ACC112 (cell line): ENCODE results near the gene HMOX1.

Source experiments
- H2AFZ ChIP-seq: fragments of 200-600 bp; sonication (generic); one replicate; pipeline ENCODE4 v1.6.0; 2017; ENCODE audit warnings: antibody characterized with exemption, low read length; ENCODE audit not compliant: unreplicated experiment
- H3K27ac ChIP-seq: fragments of 200-600 bp; sonication (generic); 2 replicates; pipeline ENCODE4 v1.5.1; 2014; ENCODE audit warnings: low read depth, mild to moderate bottlenecking, antibody characterized with exemption, low read length, moderate library complexity
- H3K27me3 ChIP-seq: fragments of 200-600 bp; sonication (generic); 2 replicates; pipeline ENCODE4 v1.6.1; 2014; ENCODE audit warnings: mild to moderate bottlenecking, antibody characterized with exemption, low read length, moderate library complexity, mixed read lengths; ENCODE audit not compliant: insufficient read depth
- H3K36me3 ChIP-seq: fragments of 200-600 bp; sonication (generic); 2 replicates; pipeline ENCODE4 v1.6.1; 2016; ENCODE audit warnings: mild to moderate bottlenecking, antibody characterized with exemption, low read length, moderate library complexity, mixed read lengths; ENCODE audit not compliant: insufficient read depth
- H3K4me1 ChIP-seq: fragments of 200-600 bp; sonication (generic); one replicate; pipeline ENCODE4 v1.6.1; 2016; ENCODE audit warnings: low read length, mixed read lengths; ENCODE audit not compliant: insufficient read depth, unreplicated experiment, control insufficient read depth
- H3K4me3 ChIP-seq: fragments of 200-600 bp; sonication (generic); 2 replicates; pipeline ENCODE4 v1.5.1; 2014; ENCODE audit warnings: mild to moderate bottlenecking, low read depth, low read length
- H3K79me2 ChIP-seq: fragments of 200-600 bp; sonication (generic); one replicate; pipeline ENCODE4 v1.6.0; 2016; ENCODE audit warnings: low read length; ENCODE audit not compliant: control insufficient read depth, unreplicated experiment, insufficient read depth

Gene HMOX1

DNA sequence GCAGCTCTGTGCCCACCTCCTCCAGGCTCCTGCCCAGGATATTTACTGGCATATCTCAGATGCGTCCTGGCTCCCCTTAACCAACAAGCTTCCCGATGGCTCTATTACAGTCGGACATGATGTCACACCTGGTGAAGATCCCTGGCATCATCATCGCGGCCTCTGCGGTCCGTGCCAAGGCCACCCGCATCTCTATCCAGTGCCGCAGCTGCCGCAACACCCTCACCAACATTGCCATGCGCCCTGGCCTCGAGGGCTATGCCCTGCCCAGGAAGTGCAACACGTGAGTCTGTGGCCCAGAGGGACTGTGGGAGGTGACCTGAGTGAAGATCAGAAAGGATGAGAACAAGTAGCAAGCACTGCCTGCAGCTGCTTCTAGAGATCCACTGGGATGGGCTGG lies 25.5 kb downstream of the HMOX1 start:
- Histone ChIP-seq H3K4me3 (no peak overlapping the region), H3K79me2 (peaks cover 3% of the 10 kb centered on the region), H3K27ac (no peak overlapping the region), H3K4me1 (peaks cover 4% of the 10 kb centered on the region), H2AFZ (no peak overlapping the region), H3K36me3 (no peaks in the 10 kb centered on the region), H3K27me3 (no peaks in the 10 kb centered on the region)

DNA sequence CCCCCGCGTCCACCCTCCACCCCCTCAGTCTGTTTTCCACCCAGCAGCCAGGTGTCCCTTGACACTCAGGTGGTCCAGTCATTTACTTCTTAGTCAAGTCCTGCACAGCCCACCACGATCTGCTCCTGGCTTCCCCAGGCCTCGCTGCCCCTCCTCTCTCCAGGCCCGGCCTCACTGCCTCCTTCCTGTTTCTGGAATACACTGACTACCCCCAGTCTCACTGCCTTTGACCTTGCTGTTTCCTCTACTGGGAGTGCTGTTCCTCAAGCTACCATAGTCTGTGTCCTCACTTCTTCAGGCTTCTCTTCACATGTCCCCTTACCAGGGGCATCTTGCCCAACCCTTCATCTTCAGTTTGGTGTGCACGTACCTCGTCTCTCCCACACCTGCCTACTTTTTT lies 26.5 kb downstream of the HMOX1 start:
- Histone ChIP-seq H3K27ac (no peak overlapping the region), H3K36me3 (no peaks in the 10 kb centered on the region), H3K4me1 (no peaks in the 10 kb centered on the region), H3K4me3 (no peak overlapping the region), H3K79me2 (no peaks in the 10 kb centered on the region), H2AFZ (no peak overlapping the region), H3K27me3 (no peaks in the 10 kb centered on the region)

DNA sequence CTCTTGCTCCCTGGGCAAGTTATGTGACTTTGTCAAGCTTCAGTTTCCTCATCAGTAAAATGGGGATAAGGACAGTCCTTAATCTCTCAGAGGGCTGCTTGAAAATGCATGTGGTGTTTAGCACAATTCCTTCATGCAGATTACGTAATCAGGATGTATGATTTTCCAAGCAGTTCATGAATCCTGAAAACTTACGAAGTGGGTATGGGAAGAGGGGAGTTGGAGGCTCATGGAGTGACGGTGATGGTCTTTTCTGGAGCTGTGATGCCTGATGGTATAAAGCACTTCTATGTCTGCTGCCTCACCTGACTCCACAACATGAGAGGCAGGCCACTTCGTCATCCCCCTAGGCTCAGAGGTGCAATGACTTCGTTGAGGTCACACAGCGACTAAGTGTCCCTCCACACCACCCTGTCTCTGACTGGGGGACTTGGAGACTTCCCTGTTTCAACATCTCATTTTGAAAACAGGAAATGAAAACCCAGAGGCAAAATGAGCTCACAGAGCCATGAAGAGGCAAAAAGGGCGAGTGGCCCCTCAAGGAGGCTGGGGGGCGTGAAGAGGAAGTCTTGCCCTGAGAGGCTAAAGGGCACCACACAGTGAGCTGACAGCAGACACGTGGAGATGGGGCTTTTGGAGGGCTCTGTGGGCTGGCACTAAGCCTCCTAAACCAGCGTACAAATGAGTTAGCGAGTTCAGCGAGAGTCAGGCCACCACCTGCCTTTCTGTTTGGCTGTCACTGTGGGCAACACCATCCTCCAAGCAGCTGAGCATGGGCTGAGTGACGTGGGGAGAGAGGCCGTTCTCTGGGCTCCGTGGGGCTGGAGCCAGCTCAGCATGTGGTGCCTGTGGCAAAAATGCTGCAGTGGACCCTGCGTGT lies 29.1 kb downstream of the HMOX1 start:
- Histone ChIP-seq H3K79me2 (no peaks in the 10 kb centered on the region), H2AFZ (no peak overlapping the region), H3K36me3 (no peaks in the 10 kb centered on the region), H3K4me3 (no peak overlapping the region), H3K27ac (no peak overlapping the region), H3K4me1 (no peaks in the 10 kb centered on the region), H3K27me3 (no peaks in the 10 kb centered on the region)

DNA sequence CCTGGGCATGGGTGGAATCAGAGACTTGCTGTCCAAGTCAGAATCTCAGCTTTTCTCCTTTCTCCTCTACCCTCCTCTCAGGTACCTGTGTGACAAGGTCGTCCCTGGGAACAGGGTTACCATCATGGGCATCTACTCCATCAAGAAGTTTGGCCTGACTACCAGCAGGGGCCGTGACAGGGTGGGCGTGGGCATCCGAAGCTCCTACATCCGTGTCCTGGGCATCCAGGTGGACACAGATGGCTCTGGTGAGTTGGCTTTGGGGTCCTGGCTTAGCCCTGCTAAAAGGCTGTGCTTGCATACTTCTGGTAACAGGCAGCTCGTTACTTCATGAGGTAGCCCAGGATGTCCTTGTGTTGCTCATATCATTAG lies 29.8 kb downstream of the HMOX1 start:
- Histone ChIP-seq H3K4me1 (no peaks in the 10 kb centered on the region), H3K27ac (no peak overlapping the region), H3K4me3 (no peak overlapping the region), H3K36me3 (no peaks in the 10 kb centered on the region), H3K79me2 (no peaks in the 10 kb centered on the region), H3K27me3 (no peaks in the 10 kb centered on the region), H2AFZ (no peak overlapping the region)

DNA sequence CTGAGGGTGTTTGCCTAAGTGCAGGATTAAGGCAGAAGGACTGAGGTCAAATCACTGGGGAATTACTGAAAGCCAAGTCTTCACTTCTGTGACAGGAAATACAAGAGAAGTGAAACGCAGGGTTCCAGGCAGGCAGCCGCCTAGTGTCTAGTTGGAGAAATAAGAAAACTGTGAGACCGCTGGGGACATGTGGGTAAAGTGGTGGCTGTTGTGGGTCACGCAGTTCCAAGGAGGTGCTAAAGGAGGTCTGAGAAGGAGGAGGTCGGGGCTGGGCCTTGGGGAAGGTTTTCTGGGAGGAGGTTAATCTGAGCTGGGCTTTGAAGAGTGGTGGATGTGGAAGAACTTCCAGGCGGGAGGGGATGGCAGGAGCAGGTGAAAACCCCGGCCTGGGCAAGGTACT lies 30.2 kb downstream of the HMOX1 start:
- Histone ChIP-seq H3K4me3 (no peak overlapping the region), H3K79me2 (no peaks in the 10 kb centered on the region), H3K36me3 (no peaks in the 10 kb centered on the region), H3K27ac (no peak overlapping the region), H2AFZ (no peak overlapping the region), H3K4me1 (no peaks in the 10 kb centered on the region), H3K27me3 (no peaks in the 10 kb centered on the region)

DNA sequence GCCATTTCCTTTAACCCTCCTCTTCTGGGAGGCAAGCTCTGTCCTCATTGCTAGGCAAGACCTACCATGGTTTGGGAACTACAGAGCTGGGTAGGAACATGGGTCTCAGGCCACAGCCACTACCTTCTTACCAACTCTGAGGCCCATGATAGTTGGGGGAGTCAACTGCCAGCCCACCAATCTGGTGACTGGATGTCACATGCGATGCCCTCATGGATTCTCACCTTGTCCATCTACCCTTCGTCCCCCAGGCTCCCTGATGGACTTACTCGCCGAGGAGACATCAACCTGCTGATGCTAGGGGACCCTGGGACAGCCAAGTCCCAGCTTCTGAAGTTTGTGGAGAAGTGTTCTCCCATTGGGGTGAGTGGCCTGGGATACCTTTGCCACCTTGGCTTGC lies 32.7 kb downstream of the HMOX1 start:
- Histone ChIP-seq H3K4me3 (no peak overlapping the region), H3K79me2 (no peaks in the 10 kb centered on the region), H3K27ac (no peak overlapping the region), H3K27me3 (no peaks in the 10 kb centered on the region), H2AFZ (no peak overlapping the region), H3K36me3 (no peaks in the 10 kb centered on the region), H3K4me1 (no peaks in the 10 kb centered on the region)

DNA sequence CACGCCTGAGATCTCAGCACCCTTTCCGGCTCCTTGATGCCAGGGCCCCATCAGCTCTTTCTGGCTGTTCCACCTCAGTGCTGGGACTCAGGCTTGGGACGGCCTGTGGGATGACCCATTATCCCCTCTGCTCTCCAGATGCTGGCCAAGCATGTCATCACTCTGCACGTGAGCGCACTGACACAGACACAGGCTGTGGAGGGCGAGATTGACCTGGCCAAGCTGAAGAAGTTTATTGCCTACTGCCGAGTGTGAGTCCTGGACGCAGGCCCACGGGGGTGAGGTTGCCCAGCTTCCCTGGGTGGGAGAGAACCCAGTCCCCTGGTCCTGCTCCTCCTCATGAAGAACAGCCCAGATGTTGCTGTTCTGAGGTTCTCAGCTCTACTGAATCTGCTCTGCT lies 36.7 kb downstream of the HMOX1 start:
- Histone ChIP-seq H3K27ac (peak overlapping the region; percentile 37; the same call in 1 of the 2 replicates), H2AFZ (no peak overlapping the region), H3K4me1 (no peaks in the 10 kb centered on the region), H3K36me3 (no peaks in the 10 kb centered on the region; the same call in 1 of the 2 replicates), H3K4me3 (no peak overlapping the region), H3K27me3 (no peaks in the 10 kb centered on the region), H3K79me2 (no peaks in the 10 kb centered on the region)

DNA sequence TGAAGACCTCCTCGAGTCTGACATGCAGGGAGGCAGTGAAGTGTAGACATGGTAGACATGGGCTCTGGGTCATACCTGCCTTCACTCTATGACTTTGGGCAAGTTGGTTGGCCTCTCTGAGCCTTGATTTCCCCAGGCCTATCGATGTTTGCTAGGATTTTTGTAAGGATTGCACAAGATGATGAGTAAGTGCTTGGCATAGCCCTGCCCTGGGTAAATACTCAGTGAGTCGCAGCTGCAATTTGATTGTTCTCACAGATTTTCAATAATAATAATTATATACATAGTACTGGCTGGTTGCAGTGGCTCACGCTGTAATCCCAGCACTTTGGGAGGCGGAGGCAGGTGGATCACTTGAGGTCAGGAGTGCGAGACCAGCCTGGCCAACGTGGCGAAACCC lies 37.2 kb downstream of the HMOX1 start:
- Histone ChIP-seq H3K4me3 (no peak overlapping the region), H3K36me3 (no peaks in the 10 kb centered on the region; the same call in 1 of the 2 replicates), H3K27me3 (no peaks in the 10 kb centered on the region), H2AFZ (no peak overlapping the region), H3K79me2 (no peaks in the 10 kb centered on the region), H3K27ac (peak overlapping the region; percentile 37; the same call in 1 of the 2 replicates), H3K4me1 (no peaks in the 10 kb centered on the region)

DNA sequence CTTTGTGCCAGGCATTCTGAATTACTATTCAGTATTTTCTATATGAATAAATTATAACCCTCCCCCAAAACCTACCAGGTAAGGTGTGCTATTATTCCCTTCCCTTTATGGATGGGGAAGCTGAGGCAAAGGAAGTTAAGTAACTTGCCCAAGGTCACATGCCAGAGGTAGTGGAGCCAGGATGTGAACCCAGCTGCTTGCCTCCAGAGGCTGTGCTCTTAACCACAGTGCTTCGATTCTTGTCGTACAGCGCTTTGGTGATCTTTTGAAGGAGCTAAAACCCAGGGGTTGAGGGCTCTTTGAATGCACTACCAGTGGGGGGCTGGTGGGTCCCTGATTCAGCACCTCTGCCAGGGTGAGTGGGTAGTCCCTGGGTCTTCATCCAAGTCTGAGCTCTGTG lies 37.8 kb downstream of the HMOX1 start:
- Histone ChIP-seq H3K27ac (no peak overlapping the region), H3K4me1 (no peaks in the 10 kb centered on the region), H3K36me3 (no peaks in the 10 kb centered on the region; the same call in 1 of the 2 replicates), H3K79me2 (no peaks in the 10 kb centered on the region), H3K27me3 (no peaks in the 10 kb centered on the region), H3K4me3 (no peak overlapping the region), H2AFZ (no peak overlapping the region)

DNA sequence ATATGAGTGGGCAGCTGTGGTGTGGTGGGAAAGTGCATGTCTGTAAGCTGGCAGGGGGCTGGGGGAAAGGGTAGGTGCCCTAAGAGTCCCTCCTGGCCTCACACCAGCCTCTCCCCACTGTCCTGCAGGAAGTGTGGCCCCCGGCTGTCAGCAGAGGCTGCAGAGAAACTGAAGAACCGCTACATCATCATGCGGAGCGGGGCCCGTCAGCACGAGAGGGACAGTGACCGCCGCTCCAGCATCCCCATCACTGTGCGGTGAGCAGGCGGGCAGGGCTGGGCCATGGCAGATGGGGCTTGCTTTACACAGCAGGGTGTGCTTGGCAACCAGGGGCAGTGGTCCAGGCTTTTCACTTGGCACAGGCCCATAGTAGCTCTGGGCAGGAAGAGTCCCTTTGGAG lies 38.9 kb downstream of the HMOX1 start:
- Histone ChIP-seq H3K79me2 (no peaks in the 10 kb centered on the region), H3K27ac (no peak overlapping the region), H3K27me3 (no peaks in the 10 kb centered on the region), H3K36me3 (no peaks in the 10 kb centered on the region; the same call in 1 of the 2 replicates), H2AFZ (no peak overlapping the region), H3K4me3 (no peak overlapping the region), H3K4me1 (no peaks in the 10 kb centered on the region)

DNA sequence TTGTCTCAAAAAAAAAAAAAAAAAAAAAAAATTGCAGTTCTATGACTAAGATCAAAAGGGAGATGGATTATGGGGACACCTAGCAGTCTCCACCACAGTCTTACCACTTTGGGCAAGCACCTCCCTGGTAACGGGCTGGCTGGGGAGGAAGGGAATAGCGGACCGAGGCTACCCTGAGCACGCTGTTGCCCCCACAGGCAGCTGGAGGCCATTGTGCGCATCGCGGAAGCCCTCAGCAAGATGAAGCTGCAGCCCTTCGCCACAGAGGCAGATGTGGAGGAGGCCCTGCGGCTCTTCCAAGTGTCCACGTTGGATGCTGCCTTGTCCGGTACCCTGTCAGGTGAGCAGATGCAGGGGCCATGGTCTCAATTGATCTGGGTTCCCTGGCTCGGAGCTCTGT lies 40.2 kb downstream of the HMOX1 start:
- no peak overlapping the region for H3K4me3 ChIP-seq
- no peaks in the 10 kb centered on the region for H3K79me2 ChIP-seq
- no peak overlapping the region for H3K27ac ChIP-seq
- no peaks in the 10 kb centered on the region for H3K27me3 ChIP-seq
- H3K4me1 ChIP-seq: no peaks in the 10 kb centered on the region
- H3K36me3 ChIP-seq: no peaks in the 10 kb centered on the region; the same call in 1 of the 2 replicates
- H2AFZ ChIP-seq: no peak overlapping the region
